PC-3 (cell line): ENCODE measurements around the gene ABCC10. TPM values are rescaled to one million over a fixed set of nuclear protein-coding genes. Genes with fewer than 3 reads are reported as not detected.
A peak's percentile ranks its signal among the peaks of the same experiment; 100 is the strongest.

Source experiments
- ATAC-seq: fragments of 200-7000 bp; cut with Tn5 transposase; 2 replicates; pipeline ENCODE4 v1.9.1; 2020; ENCODE audit warnings: mild to moderate bottlenecking, moderate library complexity
- BruUV-seq: library from RNA; stranded (reverse); fragments of 400-500 nt; replicated peaks from 2 replicates; lab custom pipeline; 2021; lab: Mats Ljungman, UMichigan
- CTCF ChIA-PET: fragments of 300-600 bp; sonication (Branson Sonifier 250); formaldehyde crosslinking; loops from one replicate; lab custom pipeline; 2022; ENCODE audit warnings: antibody characterized with exemption; lab: Charles Lee
- POLR2A ChIA-PET: fragments of 300-600 bp; sonication (Branson Sonifier 250); formaldehyde crosslinking; loops from one replicate; lab custom pipeline; 2022; ENCODE audit warnings: antibody characterized with exemption; ENCODE audit not compliant: unreplicated experiment; lab: Charles Lee
- DNase-seq: peaks from one replicate; pipeline ENCODE4 v3.0.0-alpha.2; 2015
- H2AFZ ChIP-seq: fragments of 300-600 bp; sonication (generic); 2 replicates; pipeline ENCODE4 v1.6.0; 2016; ENCODE audit warnings: antibody characterized with exemption, low read length
- H3F3A ChIP-seq: fragments of 300-600 bp; sonication (generic); one replicate; pipeline ENCODE4 v1.6.0; 2017; ENCODE audit warnings: antibody characterized with exemption, low read length, control low read depth, mild to moderate bottlenecking; ENCODE audit not compliant: unreplicated experiment
- H3K27ac ChIP-seq: fragments of 300-600 bp; sonication (generic); 2 replicates; pipeline ENCODE4 v1.5.1; 2016; ENCODE audit warnings: mild to moderate bottlenecking, low read length
- H3K27me3 ChIP-seq: fragments of 300-600 bp; sonication (generic); 2 replicates; pipeline ENCODE4 v1.6.1; 2016; ENCODE audit warnings: low read length, mixed read lengths
- H3K36me3 ChIP-seq: fragments of 300-600 bp; sonication (generic); 2 replicates; pipeline ENCODE4 v1.6.1; 2016; ENCODE audit warnings: low read depth, mixed run types, low read length, mixed read lengths
- H3K4me1 ChIP-seq: fragments of 300-600 bp; sonication (generic); 2 replicates; pipeline ENCODE4 v1.5.1; 2016; ENCODE audit warnings: low read length; ENCODE audit not compliant: insufficient read depth
- H3K4me2 ChIP-seq: fragments of 300-600 bp; sonication (generic); 2 replicates; pipeline ENCODE4 v1.6.0; 2016; ENCODE audit warnings: low read length
- H3K4me3 ChIP-seq: fragments of 300-600 bp; sonication (generic); 2 replicates; pipeline ENCODE4 v1.5.1; 2016; ENCODE audit warnings: mild to moderate bottlenecking, low read length, mixed read lengths
- H3K79me2 ChIP-seq: fragments of 300-600 bp; sonication (generic); 2 replicates; pipeline ENCODE4 v1.6.1; 2017; ENCODE audit warnings: low read length, mixed read lengths
- H3K9ac ChIP-seq: fragments of 300-600 bp; sonication (generic); 2 replicates; pipeline ENCODE4 v1.6.0; 2016; ENCODE audit warnings: mild to moderate bottlenecking, low read length
- H3K9me2 ChIP-seq: fragments of 300-600 bp; sonication (generic); replicated peaks from 2 replicates; pipeline ENCODE4 v1.6.1; 2016; ENCODE audit warnings: mixed run types, low read length, mixed read lengths
- H3K9me3 ChIP-seq: fragments of 300-600 bp; sonication (generic); 2 replicates; pipeline ENCODE4 v1.6.1; 2016; ENCODE audit warnings: low read length, mixed read lengths
- H4K20me1 ChIP-seq: fragments of 300-600 bp; sonication (generic); 2 replicates; pipeline ENCODE4 v1.6.1; 2016; ENCODE audit warnings: low read length, mixed read lengths
- CTCF ChIP-seq: fragments of 300-600 bp; sonication (generic); conservative IDR thresholded peaks from 2 replicates; pipeline ENCODE4 v1.5.1; 2017; ENCODE audit warnings: antibody characterized with exemption, low read depth, mild to moderate bottlenecking, low read length
- EZH2 ChIP-seq: fragments of 300-600 bp; sonication (generic); IDR thresholded peaks from one replicate; pipeline ENCODE4 v1.6.1; 2017; ENCODE audit warnings: antibody characterized with exemption, mild to moderate bottlenecking, low read length; ENCODE audit not compliant: unreplicated experiment
- EZH2phosphoT487 ChIP-seq: fragments of 300-600 bp; sonication (generic); IDR thresholded peaks from 2 replicates; pipeline ENCODE4 v1.6.1; 2018; ENCODE audit warnings: mild to moderate bottlenecking, antibody characterized with exemption, low read length, borderline replicate concordance
- intact Hi-C: fragments of 100-400 bp; cut with micrococcal nuclease; formaldehyde crosslinking; loops from 2 replicates; pipeline ENCODE4 v1.9.0; 2023
- total RNA-seq: library from RNA; depleted of rRNA; stranded (reverse); fragments of >200 nt; gene quantifications from 2 replicates; pipeline ENCODE4 v1.2.3, GENCODE V29; 2014

ABCC10 gene
- total RNA-seq, 1 experiment from 2014 or later, result 23.1 TPM

GRCh38 chr6:43481075-43481474, 53.7 kb downstream of the ABCC10 start:
- TF ChIP-seq EZH2, result no peak
- TF ChIP-seq CTCF, result no peak
- TF ChIP-seq EZH2phosphoT487, result no peak
- peak overlapping the region; percentile 33 for H3K27ac ChIP-seq
- CTCF ChIA-PET, result no interaction called here
- DNase-seq (peak; percentile 54), ATAC-seq (peak; percentile 29; the same call in 1 of the 2 replicates)
- H3K79me2 ChIP-seq, result peaks cover 74% of the 10 kb centered on the region
- no peaks in the 10 kb centered on the region for H3K27me3 ChIP-seq
- no peaks in the 10 kb centered on the region for H3K9me2 ChIP-seq
- no peak overlapping the region for H2AFZ ChIP-seq
- peak overlapping the region; percentile 68 for H3K4me2 ChIP-seq
- H3K36me3 ChIP-seq, result no peaks in the 10 kb centered on the region
- H3K4me3 ChIP-seq, result no peak overlapping the region
- no peaks in the 10 kb centered on the region for H3K9me3 ChIP-seq
- POLR2A ChIA-PET, result no interaction called here
- no peaks in the 10 kb centered on the region for H4K20me1 ChIP-seq
- TSS peak; percentile 86 for BruUV-seq
- H3K4me1 ChIP-seq, result peaks cover 44% of the 10 kb centered on the region
- no peaks in the 10 kb centered on the region for H3F3A ChIP-seq
- intact Hi-C loops, result no loop called here
- no peak overlapping the region for H3K9ac ChIP-seq

DNA sequence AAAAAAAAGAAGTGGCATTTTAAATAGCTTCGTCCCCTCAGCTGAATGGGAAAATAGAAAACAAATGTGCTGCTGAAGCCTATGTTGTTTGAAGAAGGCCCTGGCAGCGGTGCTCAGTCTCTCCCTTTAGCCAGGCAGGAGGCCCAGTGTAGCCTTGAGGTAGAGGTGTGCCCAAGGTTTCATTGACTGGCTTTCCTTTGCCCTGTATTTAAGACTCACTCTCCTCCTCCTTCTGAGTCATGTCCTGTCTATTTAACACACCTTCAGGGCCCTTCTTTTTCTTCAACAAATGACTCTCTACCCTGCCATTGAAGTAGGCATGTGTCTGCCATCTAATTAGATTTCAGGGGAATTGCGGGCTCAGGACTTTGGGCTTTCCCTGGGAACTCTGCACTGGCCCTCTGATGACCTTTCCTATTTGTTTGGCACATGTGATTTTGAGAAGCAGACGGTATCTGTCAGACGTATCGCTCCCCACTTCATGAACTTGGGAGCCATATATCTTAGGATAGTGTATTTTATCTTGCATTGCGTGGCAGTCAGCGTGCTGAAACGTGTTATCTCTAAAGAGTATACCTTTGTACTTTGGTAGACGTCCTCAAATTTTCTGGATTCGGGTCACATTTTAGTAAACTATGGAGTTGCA, 54.4 kb downstream of the ABCC10 start:
- no peaks in the 10 kb centered on the region for H3K36me3 ChIP-seq
- H3K27ac ChIP-seq, result peak overlapping the region; percentile 33
- no peaks in the 10 kb centered on the region for H3K9me2 ChIP-seq
- TF ChIP-seq EZH2phosphoT487 (no peak), EZH2 (no peak), CTCF (no peak)
- H3K4me2 ChIP-seq, result peak overlapping the region; percentile 68
- H3K4me1 ChIP-seq, result peaks cover 43% of the 10 kb centered on the region
- H3K79me2 ChIP-seq, result peaks cover 76% of the 10 kb centered on the region
- ChIA-PET CTCF (no interaction called here), POLR2A (no interaction called here)
- no peak overlapping the region for H3K4me3 ChIP-seq
- peak; percentile 89 for ATAC-seq
- H2AFZ ChIP-seq, result no peak overlapping the region
- H3K27me3 ChIP-seq, result no peaks in the 10 kb centered on the region
- no TSS peak for BruUV-seq
- intact Hi-C loops, result no loop called here
- DNase-seq, result peak; percentile 88
- H4K20me1 ChIP-seq, result no peaks in the 10 kb centered on the region
- H3K9ac ChIP-seq, result no peak overlapping the region
- no peaks in the 10 kb centered on the region for H3F3A ChIP-seq
- no peaks in the 10 kb centered on the region for H3K9me3 ChIP-seq

DNA sequence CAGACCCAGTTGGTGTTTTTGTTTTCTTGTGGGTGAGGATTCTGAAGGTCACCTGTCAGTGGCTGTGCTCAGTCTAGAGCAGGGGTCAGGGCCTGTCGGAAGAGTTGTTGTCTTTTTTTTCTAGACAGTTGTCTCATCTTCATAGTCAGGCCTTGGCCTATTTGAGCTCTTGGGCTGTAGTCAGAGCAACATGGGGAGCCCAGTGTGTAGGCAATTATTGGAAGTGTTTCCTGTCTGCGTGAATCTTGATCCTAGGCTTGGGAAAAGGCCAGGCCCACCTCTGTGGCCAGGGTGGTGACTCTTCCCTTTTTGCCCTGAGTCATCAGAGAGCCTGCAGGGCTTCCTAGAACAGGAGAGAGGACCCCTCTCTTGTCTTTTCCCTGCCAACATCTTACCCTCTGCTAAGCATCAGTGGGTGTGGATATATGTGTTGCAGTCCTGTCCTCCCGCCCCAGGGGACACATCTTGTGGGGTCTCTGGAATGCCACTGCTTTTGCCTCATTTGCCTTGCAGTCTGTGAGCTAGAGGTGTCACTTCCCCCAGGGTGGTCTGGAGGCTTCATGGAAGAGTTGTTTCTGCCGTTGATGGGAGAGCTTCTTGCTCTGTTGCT, 61.4 kb downstream of the ABCC10 start:
- TF ChIP-seq CTCF (no peak), EZH2 (no peak), EZH2phosphoT487 (no peak)
- H4K20me1 ChIP-seq, result peaks cover 6% of the 10 kb centered on the region; the same call in 1 of the 2 replicates
- no peaks in the 10 kb centered on the region for H3K36me3 ChIP-seq
- ChIA-PET POLR2A (no interaction called here), CTCF (no interaction called here)
- H3K9me2 ChIP-seq, result no peaks in the 10 kb centered on the region
- no peak overlapping the region for H3K27ac ChIP-seq
- H3K9ac ChIP-seq, result no peak overlapping the region
- H3K27me3 ChIP-seq, result no peaks in the 10 kb centered on the region
- H3F3A ChIP-seq, result no peaks in the 10 kb centered on the region
- peak; percentile 31 for DNase-seq
- intact Hi-C loops, result no loop called here
- peak; percentile 41; the same call in 1 of the 2 replicates for ATAC-seq
- H3K4me2 ChIP-seq, result no peak overlapping the region
- BruUV-seq, result no TSS peak
- no peak overlapping the region for H3K4me3 ChIP-seq
- no peaks in the 10 kb centered on the region for H3K9me3 ChIP-seq
- peaks cover 58% of the 10 kb centered on the region for H3K79me2 ChIP-seq
- H2AFZ ChIP-seq, result no peak overlapping the region
- no peaks in the 10 kb centered on the region for H3K4me1 ChIP-seq
